Peyer's patch (tissue), 4 donors: ENCODE results near the gene SPRN.

Source experiments
- POLR2A ChIP-seq, 2 donors: fragments of 450-650 bp; IDR thresholded peaks; one replicate each; pipeline ENCODE4 v1.5.1; 2017; ENCODE audit warnings: antibody characterized with exemption in 2 of 2, mild to moderate bottlenecking in 2 of 2, moderate library complexity in 2 of 2
- TF ChIP-seq, protein P1 (sequence below), 6 experiments: fragments of 450-650 bp in 4 of 6; fragments of 200-600 bp in 2 of 6; sonication (generic) in 1 of 6; IDR thresholded peaks; one replicate each; pipeline ENCODE4 v1.5.1; 2017 to 2019; ENCODE audit warnings: antibody characterized with exemption in 6 of 6, mild to moderate bottlenecking in 3 of 6, moderate library complexity in 1 of 6

DNA sequence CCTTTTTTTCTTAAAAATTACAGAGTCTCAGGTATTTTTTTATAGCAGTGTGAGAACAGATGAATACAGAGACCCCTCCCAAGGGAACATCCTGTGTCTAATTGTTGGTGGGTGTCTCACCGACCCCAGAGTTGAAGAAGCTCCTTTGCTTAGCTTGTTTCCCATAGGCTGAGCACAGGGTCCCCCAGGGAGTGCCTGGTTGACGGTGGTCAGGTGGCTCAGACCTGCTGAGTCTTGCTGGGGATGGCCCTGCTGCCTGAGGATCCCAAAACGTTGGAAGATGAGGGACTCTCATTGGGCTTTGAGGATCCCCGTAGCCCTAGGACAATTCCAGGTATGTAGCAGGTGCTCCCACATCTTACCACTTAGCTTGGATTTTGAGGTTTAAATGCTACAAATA lies 48.8 kb upstream of the SPRN start:
- no peak for TF ChIP-seq POLR2A (IDR thresholded peaks at IDR 0.05)
- TF ChIP-seq, protein P1, sequence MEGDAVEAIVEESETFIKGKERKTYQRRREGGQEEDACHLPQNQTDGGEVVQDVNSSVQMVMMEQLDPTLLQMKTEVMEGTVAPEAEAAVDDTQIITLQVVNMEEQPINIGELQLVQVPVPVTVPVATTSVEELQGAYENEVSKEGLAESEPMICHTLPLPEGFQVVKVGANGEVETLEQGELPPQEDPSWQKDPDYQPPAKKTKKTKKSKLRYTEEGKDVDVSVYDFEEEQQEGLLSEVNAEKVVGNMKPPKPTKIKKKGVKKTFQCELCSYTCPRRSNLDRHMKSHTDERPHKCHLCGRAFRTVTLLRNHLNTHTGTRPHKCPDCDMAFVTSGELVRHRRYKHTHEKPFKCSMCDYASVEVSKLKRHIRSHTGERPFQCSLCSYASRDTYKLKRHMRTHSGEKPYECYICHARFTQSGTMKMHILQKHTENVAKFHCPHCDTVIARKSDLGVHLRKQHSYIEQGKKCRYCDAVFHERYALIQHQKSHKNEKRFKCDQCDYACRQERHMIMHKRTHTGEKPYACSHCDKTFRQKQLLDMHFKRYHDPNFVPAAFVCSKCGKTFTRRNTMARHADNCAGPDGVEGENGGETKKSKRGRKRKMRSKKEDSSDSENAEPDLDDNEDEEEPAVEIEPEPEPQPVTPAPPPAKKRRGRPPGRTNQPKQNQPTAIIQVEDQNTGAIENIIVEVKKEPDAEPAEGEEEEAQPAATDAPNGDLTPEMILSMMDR (IDR thresholded peaks at IDR 0.05): no peak
